ENCODE results near the gene WDFY4. TPM values are rescaled to one million over a fixed set of nuclear protein-coding genes. Genes with fewer than 3 reads are reported as not detected.

Gene WDFY4
- total and polyA plus RNA-seq, 7 donors: 0.23 to 1.3 (median 0.69) TPM

GRCh38 chr10:49010865-49011264, 326.2 kb downstream of the WDFY4 start:
- WGBS, 3 donors: 20 to 28% (median 25%) methylated on average over 4 of the region's 4 CpGs
- H3K9me3 ChIP-seq: no peaks in the 10 kb centered on the region
- DNase-seq (no peak), ATAC-seq (peak in 1 of 4 donors; percentile 26)
- H3K27ac ChIP-seq: no peak overlapping the region
- no peaks in the 10 kb centered on the region for H3K27me3 ChIP-seq (ENCODE audit: insufficient read depth in 3 of 3, low read length in 2 of 3)
- H3K4me1 ChIP-seq: peaks cover 13% of the 10 kb centered on the region
- intact Hi-C loops (cut with DNase I): no loop called here
- no peak overlapping the region for H3K4me3 ChIP-seq
- TF ChIP-seq CTCF (IDR thresholded peaks at IDR 0.05): no peak
- no peaks in the 10 kb centered on the region for H3K36me3 ChIP-seq (ENCODE audit: insufficient read depth in 1 of 2, low read depth in 1 of 2)

GRCh38 chr10:49011756-49012155, 327.1 kb downstream of the WDFY4 start:
- Histone ChIP-seq H3K27me3 (ENCODE audit: insufficient read depth in 3 of 3, low read length in 2 of 3) (no peaks in the 10 kb centered on the region), H3K9me3 (no peaks in the 10 kb centered on the region), H3K27ac (no peak overlapping the region), H3K36me3 (ENCODE audit: insufficient read depth in 1 of 2, low read depth in 1 of 2) (no peaks in the 10 kb centered on the region), H3K4me3 (no peak overlapping the region), H3K4me1 (peaks cover 13% of the 10 kb centered on the region)
- WGBS, 3 donors: 94 to 98% (median 96%) methylated on average over 11 of the region's 11 CpGs
- intact Hi-C loops (cut with DNase I): no loop called here
- ATAC-seq: no peak
- no peak for TF ChIP-seq CTCF (IDR thresholded peaks at IDR 0.05)
- no peak for DNase-seq

GRCh38 chr10:49012603-49013002, 327.9 kb downstream of the WDFY4 start:
- DNase-seq (no peak), ATAC-seq (no peak)
- no peak for TF ChIP-seq CTCF (IDR thresholded peaks at IDR 0.05)
- peaks cover 13% of the 10 kb centered on the region for H3K4me1 ChIP-seq
- H3K27ac ChIP-seq: no peak overlapping the region
- WGBS, 3 donors: 67 to 80% (median 74%) methylated on average over 4 of the region's 4 CpGs
- H3K9me3 ChIP-seq: no peaks in the 10 kb centered on the region
- H3K4me3 ChIP-seq: no peak overlapping the region
- H3K27me3 ChIP-seq (ENCODE audit: insufficient read depth in 3 of 3, low read length in 2 of 3): no peaks in the 10 kb centered on the region
- intact Hi-C loops (cut with DNase I): no loop called here
- H3K36me3 ChIP-seq (ENCODE audit: insufficient read depth in 1 of 2, low read depth in 1 of 2): no peaks in the 10 kb centered on the region

GRCh38 chr10:49015700-49016099, 331.0 kb downstream of the WDFY4 start:
- ATAC-seq: no peak
- Histone ChIP-seq H3K27me3 (ENCODE audit: insufficient read depth in 3 of 3, low read length in 2 of 3) (no peaks in the 10 kb centered on the region), H3K27ac (no peak overlapping the region), H3K4me1 (no peaks in the 10 kb centered on the region), H3K36me3 (ENCODE audit: insufficient read depth in 1 of 2, low read depth in 1 of 2) (no peaks in the 10 kb centered on the region), H3K9me3 (no peaks in the 10 kb centered on the region), H3K4me3 (no peak overlapping the region)
- intact Hi-C loops (cut with DNase I): no loop called here
- WGBS, 3 donors: 91 to 96% (median 92%) methylated on average over 4 of the region's 4 CpGs
- no peak for TF ChIP-seq CTCF (IDR thresholded peaks at IDR 0.05)
- DNase-seq: no peak

GRCh38 chr10:49021685-49022084, 337.0 kb downstream of the WDFY4 start:
- H3K27ac ChIP-seq: no peak overlapping the region
- no peaks in the 10 kb centered on the region for H3K36me3 ChIP-seq (ENCODE audit: insufficient read depth in 1 of 2, low read depth in 1 of 2)
- 67 to 76% (median 73%) methylated on average over 6 of the region's 6 CpGs for WGBS, 3 donors
- TF ChIP-seq CTCF (IDR thresholded peaks at IDR 0.05): no peak
- no peaks in the 10 kb centered on the region for H3K27me3 ChIP-seq (ENCODE audit: insufficient read depth in 3 of 3, low read length in 2 of 3)
- H3K9me3 ChIP-seq: no peaks in the 10 kb centered on the region
- H3K4me3 ChIP-seq: no peak overlapping the region
- DNase-seq: no peak
- intact Hi-C loops (cut with DNase I): no loop called here
- no peaks in the 10 kb centered on the region for H3K4me1 ChIP-seq
- no peak for ATAC-seq
